Mucosa of rectum (tissue), 2 donors: ENCODE results near the gene PRG2.

ENCODE experiments used
- H3K27ac ChIP-seq, 2 donors: one replicate each; pipeline ENCODE4 v1.7.0; 2013; ENCODE audit warnings: inconsistent platforms in 2 of 2, low read depth in 2 of 2, low read length in 2 of 2
- H3K27me3 ChIP-seq, 2 donors: one replicate each; pipeline ENCODE4 v1.7.0; 2013; ENCODE audit warnings: low read length in 2 of 2; ENCODE audit not compliant: control insufficient read depth in 2 of 2, insufficient read depth in 2 of 2
- H3K36me3 ChIP-seq, 2 donors: one replicate each; pipeline ENCODE4 v1.7.0; 2013; ENCODE audit warnings: low read length in 2 of 2; ENCODE audit not compliant: control insufficient read depth in 2 of 2, insufficient read depth in 2 of 2
- H3K4me1 ChIP-seq, 2 donors: one replicate each; pipeline ENCODE4 v1.7.0; 2013; ENCODE audit warnings: low read length in 2 of 2, mild to moderate bottlenecking in 1 of 2; ENCODE audit not compliant: control insufficient read depth in 2 of 2, insufficient read depth in 2 of 2
- H3K4me3 ChIP-seq, 2 donors: one replicate each; pipeline ENCODE4 v1.7.0; 2013; ENCODE audit warnings: low read length in 2 of 2
- H3K9ac ChIP-seq, 2 donors: one replicate each; pipeline ENCODE4 v1.7.0; 2013; ENCODE audit warnings: low read length in 2 of 2, low read depth in 1 of 2, mild to moderate bottlenecking in 1 of 2
- H3K9me3 ChIP-seq, 2 donors: one replicate each; pipeline ENCODE4 v1.7.0; 2013; ENCODE audit warnings: low read length in 2 of 2; ENCODE audit not compliant: control insufficient read depth in 2 of 2
- donor health status: healthy.
- donor health status: Normal muscosa, but diverticular disease.

Gene PRG2

DNA sequence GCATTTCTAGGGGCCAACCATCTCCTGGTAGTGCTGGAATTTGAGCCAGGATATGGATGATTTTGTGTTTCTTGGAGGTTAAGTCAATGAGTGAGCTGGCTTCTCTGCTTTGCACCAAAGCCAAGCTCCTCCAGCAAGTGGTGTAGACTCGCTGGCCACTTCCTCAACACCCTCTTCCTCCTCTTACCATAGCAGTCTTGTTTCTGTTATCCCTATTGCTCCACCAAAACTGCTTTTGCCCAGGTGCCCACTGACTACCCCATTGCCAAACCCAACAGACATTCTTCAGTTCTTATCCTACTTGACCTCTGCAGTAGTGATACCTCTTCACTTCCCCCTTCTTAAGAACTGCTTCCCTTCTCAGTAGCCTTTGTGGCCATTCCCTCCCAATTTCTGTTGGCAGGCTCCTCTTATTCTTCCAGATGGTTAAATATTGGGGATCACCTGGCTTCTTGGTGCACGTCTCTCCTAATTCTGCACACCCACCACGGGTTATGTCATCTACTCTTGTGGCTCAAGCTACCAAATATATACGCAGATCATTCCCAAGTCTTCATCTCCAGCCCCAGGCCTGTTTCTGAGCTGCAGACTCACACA lies 7.0 kb upstream of the PRG2 start:
- no peak overlapping the region for H3K9ac ChIP-seq
- no peaks in the 10 kb centered on the region for H3K4me1 ChIP-seq
- no peak overlapping the region for H3K27ac ChIP-seq
- peaks cover 0 to 2% of the 10 kb centered on the region in 2 donors for H3K27me3 ChIP-seq
- H3K9me3 ChIP-seq: no peaks in the 10 kb centered on the region
- H3K4me3 ChIP-seq: no peak overlapping the region
- no peaks in the 10 kb centered on the region for H3K36me3 ChIP-seq

DNA sequence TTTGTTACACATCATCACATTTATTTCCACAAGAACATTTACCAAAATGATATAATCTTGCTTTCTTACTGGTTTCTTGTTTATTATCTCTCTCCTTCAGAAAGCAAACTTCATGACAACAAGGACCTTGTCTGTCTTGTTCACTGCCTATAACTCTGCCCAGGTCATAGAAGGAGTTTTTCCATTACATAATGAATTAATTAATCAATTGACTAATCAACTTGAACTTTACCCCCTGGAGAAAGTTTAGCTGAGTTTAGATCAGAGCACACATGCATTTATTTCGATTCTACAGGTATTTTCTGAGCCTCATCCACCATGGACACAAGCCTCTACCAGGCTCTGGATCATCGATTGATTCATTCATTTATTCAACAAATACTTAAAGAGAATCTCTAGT lies 6.3 kb upstream of the PRG2 start:
- H3K9me3 ChIP-seq: no peaks in the 10 kb centered on the region
- no peaks in the 10 kb centered on the region for H3K4me1 ChIP-seq
- peaks cover 0 to 2% of the 10 kb centered on the region in 2 donors for H3K27me3 ChIP-seq
- H3K36me3 ChIP-seq: no peaks in the 10 kb centered on the region
- H3K9ac ChIP-seq: no peak overlapping the region
- no peak overlapping the region for H3K4me3 ChIP-seq
- H3K27ac ChIP-seq: no peak overlapping the region

DNA sequence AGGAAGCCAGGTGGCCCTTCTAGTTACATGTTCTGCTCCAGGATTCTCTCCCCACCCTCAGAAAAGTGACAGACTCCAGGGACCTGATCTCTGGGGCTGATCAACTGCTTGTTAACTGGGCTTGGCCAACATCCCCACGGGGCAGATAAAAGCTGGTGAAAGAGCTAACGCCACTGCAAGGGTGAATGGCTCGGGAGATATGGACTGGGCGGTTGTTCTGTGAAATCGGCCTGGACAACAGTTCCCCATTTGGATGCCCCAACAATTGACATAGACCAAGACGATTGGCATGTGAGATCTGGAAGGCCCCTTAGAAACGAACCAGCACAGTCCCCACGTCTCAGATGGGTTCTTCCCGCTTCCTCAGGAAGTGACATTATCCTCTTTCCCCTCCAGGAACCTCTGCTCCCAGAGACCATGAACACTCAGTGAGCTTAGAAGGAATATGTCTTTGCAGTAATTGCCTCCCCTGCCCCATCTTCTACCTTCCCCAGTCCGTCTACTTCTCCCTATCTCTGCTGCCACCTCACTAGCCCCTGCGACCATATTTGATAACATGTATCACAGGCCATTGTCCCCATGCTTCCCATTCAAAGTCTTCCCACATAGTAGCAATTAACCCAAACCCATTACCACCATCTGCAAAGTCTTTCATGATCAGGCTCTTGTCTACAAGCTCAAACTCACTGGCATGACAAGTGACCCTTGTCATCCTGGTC lies 5.6 kb upstream of the PRG2 start:
- Histone ChIP-seq H3K27ac (no peak overlapping the region), H3K36me3 (no peaks in the 10 kb centered on the region), H3K4me3 (no peak overlapping the region), H3K9me3 (no peaks in the 10 kb centered on the region), H3K9ac (no peak overlapping the region), H3K4me1 (no peaks in the 10 kb centered on the region), H3K27me3 (peaks cover 0 to 2% of the 10 kb centered on the region in 2 donors)

DNA sequence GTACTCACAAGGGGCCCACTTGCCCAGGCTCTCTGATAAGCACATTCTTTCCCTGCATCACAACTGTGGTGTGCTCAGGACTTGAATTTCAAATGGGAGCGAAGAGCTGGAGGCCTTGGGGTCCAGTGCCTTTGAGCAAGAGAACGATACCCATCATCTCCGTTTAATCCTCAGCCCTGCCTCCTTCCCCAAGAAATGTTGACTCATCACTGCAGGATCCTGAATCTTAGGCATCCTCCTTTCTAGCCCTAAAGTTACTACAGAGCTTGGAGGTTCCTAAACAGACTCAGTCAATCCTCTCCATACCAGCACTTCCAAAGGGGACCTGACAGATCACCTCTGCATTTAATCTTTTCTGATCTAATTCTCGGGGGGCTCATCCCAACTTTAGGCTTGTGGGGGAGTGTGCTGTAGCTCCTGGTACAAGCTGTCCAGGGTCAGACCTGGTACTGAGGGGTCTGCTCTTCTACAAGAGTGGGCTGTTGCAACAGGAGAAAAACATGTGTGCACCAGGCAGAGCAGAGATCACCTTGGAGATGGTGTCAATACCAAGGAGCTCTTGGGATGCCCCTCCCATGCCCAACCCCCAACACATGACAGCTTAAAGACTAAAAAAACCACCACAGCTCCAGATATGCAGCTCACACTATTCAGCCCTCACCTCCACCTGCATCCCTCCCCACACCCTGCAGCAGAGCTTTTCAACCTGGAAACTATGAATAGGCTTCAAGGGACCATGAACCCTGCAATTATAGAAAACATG lies 3.9 kb upstream of the PRG2 start:
- H3K4me3 ChIP-seq: no peak overlapping the region
- peaks cover 0 to 2% of the 10 kb centered on the region in 2 donors for H3K27me3 ChIP-seq
- no peak overlapping the region for H3K9ac ChIP-seq
- no peak overlapping the region for H3K27ac ChIP-seq
- H3K36me3 ChIP-seq: no peaks in the 10 kb centered on the region
- H3K4me1 ChIP-seq: no peaks in the 10 kb centered on the region
- H3K9me3 ChIP-seq: no peaks in the 10 kb centered on the region

DNA sequence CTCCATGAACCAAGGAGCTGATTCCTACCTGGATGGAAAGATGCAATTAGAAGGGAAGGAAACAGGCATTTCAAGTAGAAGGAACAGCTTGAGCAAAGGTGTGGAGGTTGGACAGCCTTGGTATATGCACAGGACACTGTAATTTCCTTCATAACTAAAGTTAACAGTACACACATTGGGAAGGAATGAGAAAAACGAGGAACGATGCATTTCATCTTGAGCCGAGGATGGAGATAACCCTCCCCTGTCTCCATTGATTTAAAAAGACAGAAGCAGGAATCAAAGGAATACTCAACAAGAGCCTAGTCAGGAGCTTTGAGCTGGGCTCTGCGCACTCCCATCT lies 2.3 kb upstream of the PRG2 start:
- no peak overlapping the region for H3K4me3 ChIP-seq
- no peak overlapping the region for H3K27ac ChIP-seq
- H3K27me3 ChIP-seq: peaks cover 0 to 2% of the 10 kb centered on the region in 2 donors
- no peaks in the 10 kb centered on the region for H3K36me3 ChIP-seq
- no peaks in the 10 kb centered on the region for H3K4me1 ChIP-seq
- no peaks in the 10 kb centered on the region for H3K9me3 ChIP-seq
- no peak overlapping the region for H3K9ac ChIP-seq

DNA sequence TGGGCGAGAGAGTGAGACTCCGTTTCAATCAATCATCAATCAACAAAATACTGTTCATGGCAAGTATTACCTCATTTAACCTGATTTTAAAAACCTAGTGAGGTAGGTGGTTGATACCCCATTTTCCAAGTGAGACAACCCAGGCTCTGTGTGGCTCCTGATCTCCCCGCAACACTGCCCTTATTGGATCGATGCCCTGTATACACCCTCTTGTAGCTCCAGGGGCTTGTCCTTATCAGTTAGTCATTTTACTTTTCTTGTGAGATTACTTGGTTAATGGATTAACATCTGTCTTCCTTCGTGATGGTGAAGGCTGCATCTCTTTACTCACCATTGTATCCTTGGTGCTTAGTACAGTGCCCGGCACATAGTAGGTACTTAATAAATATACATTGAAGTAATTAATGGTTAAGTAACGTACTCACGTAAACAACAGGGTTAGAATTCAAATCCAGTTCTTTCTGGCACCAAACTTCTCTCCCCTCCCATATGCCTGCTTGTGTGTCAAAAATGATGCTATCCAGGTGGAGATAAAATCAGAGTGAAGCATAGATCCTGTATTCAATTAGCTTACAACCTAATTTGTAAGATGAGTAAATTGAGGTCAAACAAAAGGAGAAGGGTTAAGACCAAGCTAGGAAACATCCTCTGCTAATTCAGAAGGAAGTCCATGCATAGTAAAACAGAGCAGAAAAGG lies 1.8 kb upstream of the PRG2 start:
- Histone ChIP-seq H3K9me3 (no peaks in the 10 kb centered on the region), H3K4me3 (no peak overlapping the region), H3K4me1 (no peaks in the 10 kb centered on the region), H3K27me3 (peaks cover 0 to 2% of the 10 kb centered on the region in 2 donors), H3K9ac (no peak overlapping the region), H3K27ac (no peak overlapping the region), H3K36me3 (no peaks in the 10 kb centered on the region)

DNA sequence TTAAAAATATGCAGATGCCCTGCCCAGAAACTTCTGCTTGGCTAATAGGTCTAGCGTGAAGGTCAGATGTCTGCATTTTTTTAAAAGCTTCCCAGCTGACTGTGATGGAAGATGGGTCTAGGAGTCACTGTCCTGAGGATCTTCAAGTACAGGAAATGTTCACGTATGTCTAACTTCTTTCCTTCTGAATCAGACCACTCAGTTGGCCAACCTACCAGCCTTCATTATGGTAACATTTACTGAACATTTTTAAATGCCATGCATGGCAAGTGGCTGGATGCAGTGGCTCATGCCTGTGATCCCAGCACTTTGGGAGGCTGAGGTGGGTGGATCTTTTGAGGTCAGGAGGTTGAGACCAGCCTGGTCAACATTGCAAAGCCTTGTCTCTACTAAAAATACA lies 1.1 kb upstream of the PRG2 start:
- Histone ChIP-seq H3K9ac (no peak overlapping the region), H3K4me1 (no peaks in the 10 kb centered on the region), H3K9me3 (no peaks in the 10 kb centered on the region), H3K4me3 (no peak overlapping the region), H3K27ac (no peak overlapping the region), H3K27me3 (peaks cover 0 to 2% of the 10 kb centered on the region in 2 donors), H3K36me3 (no peaks in the 10 kb centered on the region)

DNA sequence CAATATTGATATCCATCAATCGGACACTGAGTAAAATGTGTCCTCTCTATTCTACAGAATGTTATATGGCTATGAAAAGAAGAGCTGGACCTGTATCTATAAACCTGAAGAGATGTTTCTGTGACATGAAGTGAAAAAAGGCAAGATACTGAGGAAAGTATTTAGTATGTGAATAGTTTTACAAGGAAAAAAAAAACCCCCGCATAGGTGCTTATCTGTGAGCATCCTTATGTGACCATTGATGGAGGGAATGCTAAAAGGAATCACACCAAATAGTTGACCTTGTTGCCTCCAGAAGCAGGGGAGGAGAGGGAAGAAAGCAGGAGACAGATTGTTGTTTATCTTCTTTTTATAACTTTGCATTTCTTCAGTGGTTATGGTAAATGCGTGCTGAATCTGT lies 661 bp upstream of the PRG2 start:
- Histone ChIP-seq H3K4me1 (no peaks in the 10 kb centered on the region), H3K9me3 (no peaks in the 10 kb centered on the region), H3K4me3 (no peak overlapping the region), H3K27me3 (peaks cover 0 to 2% of the 10 kb centered on the region in 2 donors), H3K36me3 (no peaks in the 10 kb centered on the region), H3K27ac (no peak overlapping the region), H3K9ac (no peak overlapping the region)

DNA sequence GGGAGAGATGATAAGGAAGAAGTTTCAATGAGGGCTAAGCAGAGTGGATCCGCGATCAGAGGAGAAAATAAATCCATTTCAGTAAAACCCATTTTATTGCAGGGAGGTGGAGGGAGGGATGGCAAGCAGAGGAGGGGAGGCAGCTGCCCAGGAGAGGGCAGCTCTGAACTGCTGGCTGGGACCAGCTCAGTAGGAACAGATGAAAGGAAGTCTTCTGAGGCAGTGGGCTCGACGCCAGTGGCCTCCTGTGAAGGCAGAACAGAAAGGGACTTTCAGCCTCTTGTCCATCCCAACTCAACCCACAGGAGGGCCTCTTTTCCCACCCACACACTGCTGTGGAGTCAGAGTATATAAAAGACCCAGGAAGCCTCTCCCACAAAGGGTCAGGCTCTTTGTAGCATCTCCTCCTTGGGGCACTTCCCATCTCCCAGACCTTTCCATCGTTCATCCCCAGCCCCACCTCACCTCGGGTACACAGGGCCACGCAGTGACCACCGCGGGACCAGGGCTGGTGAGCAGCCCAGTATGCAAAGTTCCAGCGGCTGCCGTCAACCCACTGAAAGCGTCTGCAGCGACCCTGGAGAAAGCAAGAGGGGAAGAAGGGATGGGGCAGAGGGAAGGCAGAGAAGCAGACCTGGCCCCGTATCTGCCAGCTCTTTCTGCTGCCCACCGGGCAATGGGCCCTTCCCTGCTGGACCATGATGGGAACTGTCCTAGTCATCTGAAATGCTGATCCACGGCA lies 3.0 kb downstream of the PRG2 start:
- Histone ChIP-seq H3K27ac (no peak overlapping the region), H3K9me3 (no peaks in the 10 kb centered on the region), H3K4me1 (no peaks in the 10 kb centered on the region), H3K27me3 (no peaks in the 10 kb centered on the region), H3K4me3 (no peak overlapping the region), H3K36me3 (no peaks in the 10 kb centered on the region), H3K9ac (no peak overlapping the region)
